SHP77 (cell line): ENCODE measurements around the gene KCNJ3.
"Not testable (repeated sequence)": the region's sequence is repeated elsewhere in the genome, so short reads cannot be mapped to it uniquely, and the experiment has no call there.

Experiments
- DNase-seq, 2 experiments: peaks; one replicate each; lab custom pipeline; 2025; lab: John Stamatoyannopoulos, UW

The KCNJ3 gene

DNA sequence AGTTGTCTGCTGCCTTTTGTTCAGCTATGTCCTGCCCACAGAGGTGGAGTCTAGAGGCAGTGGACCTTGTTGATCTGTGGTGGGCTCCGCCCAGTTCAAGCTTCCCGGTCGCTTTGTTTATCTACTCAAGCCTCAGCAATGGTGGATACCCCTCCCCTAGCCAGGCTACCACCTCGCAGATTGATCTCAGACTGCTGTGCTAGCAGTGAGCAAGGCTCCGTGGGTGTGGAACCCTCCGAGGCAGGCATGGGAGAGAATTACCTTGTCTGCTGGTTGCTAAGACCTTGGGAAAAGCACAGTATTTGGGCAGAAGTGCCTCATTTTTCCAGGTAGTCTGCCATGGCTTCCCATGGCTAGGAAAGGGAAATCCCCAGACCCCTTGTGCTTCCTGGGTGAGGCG lies 146.0 kb downstream of the KCNJ3 start:
- DNase-seq: no peak

DNA sequence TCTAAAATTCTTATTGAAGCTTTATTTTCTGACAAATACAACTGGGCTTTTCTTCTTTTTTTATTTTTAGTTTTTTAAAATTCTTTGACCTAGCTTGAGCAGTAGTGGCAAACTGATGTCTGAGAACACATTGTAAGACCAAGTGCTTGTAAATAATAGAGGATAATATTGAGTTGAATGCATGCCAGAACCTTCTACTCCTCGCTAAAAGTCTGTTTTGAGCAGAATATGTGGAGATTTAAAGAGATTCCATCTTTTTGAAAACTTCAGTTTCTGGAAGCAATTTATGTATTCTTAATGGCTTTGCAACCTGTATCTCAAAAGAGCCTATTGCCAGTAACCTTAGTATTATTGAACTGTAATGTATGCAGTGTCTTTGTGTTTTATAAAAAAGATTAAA lies 148.3 kb downstream of the KCNJ3 start:
- DNase-seq: no peak

DNA sequence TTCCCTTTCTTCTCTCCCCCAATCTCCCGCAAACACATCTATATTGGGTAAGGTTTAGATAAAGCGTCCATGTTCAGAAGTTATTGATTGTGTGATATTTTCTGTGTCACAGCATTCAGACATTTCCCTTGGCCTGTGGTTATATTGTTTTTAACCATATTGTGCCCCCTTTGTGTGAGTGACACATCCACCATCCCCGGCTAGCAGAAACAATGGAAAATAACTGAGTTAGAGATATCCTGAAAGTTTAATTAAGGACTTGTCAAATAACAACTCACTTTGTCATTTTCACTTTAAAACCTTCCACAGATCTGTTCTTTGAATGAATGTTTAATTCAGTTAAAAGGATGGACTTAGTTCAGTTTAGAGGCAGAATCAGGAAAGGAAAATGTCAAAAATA lies 151.0 kb downstream of the KCNJ3 start:
- DNase-seq: no peak

DNA sequence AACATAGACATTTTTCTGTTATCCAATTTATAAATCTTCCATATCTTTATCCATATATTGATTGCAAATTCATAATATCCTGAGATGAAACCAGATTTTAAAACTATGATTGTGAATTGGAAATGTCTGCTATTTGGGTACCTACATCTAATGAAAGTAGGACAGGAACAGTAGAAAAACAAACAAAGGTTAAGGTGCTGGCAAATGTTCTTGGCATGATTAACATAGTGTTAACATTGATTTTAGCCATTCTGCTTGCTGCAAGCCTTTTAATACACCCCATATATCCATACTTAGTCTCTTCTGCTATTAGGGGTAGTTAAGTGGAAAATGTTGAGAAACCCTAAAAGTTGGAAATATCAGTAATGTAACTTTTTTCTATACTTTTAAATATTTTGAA lies 152.0 kb downstream of the KCNJ3 start:
- DNase-seq: no peak

DNA sequence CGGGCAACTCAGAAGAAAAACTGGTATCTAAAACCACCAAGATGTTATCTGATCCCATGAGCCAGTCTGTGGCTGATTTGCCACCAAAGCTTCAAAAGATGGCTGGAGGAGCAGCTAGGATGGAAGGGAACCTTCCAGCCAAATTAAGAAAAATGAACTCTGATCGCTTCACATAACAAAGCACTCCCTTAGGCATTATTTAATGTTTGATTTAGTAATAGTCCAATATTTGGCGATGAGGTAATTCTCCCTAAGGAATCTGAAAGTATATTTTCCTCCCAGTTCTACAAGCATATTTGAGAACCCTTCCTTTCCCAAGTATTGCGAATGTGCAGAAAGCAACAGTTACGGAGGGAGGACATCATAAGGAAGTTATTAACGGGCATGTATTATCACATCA lies 156.6 kb downstream of the KCNJ3 start:
- DNase-seq: no peak

DNA sequence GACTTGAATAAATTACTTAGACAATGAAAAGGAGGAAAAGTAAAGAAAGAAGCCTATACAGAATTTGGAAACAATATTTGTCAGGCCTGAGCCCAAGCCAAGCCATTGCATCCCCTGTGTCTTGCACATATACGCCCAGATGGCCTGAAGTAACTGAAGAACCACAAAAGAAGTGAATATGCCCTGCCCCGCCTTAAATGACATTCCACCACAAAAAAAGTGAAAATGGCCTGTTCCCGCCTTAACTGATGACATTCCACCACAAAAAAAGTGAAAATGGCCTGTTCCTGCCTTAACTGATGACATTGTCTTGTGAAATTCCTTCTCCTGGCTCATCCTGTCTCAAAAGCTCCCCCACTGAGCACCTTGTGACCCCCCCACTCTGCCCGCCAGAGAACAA lies 168.7 kb downstream of the KCNJ3 start:
- not testable (repeated sequence) for DNase-seq

DNA sequence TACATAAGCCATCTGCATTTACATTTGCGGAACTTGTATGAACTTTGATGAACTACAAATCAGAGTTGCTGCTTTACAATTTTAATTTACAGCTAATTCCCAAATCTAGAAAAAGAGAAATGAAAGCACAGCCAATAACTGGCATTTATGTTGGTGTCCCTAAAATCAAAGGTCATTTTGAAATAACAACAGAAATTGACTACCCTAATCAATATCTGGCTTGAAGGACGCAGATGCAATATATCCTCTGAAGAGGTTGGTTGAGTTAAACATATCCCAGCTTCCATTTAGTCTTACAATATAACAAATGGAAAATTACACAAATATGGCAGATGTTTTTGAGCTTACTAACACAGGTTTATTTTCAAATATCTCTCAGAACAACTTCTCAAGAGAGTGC lies 177.5 kb downstream of the KCNJ3 start:
- DNase-seq: no peak

DNA sequence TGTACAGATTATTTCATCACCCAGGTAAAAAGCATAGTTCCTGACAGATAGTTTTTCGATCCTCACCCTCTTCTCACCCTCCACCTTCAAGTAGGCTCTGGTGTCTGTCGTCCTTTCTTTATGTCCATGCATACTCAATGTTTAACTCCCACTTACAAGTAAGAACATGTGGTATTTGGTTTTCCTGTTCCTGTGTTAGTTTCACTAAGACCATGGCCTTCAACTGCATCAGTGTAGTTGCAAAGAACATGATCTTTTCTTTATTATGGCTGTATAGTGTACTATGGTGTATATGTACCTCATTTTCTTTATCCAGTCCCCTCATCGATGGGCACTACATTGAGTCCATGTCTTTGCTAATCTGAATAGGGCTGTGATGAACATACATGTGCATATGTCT lies 184.2 kb downstream of the KCNJ3 start:
- DNase-seq: no peak

DNA sequence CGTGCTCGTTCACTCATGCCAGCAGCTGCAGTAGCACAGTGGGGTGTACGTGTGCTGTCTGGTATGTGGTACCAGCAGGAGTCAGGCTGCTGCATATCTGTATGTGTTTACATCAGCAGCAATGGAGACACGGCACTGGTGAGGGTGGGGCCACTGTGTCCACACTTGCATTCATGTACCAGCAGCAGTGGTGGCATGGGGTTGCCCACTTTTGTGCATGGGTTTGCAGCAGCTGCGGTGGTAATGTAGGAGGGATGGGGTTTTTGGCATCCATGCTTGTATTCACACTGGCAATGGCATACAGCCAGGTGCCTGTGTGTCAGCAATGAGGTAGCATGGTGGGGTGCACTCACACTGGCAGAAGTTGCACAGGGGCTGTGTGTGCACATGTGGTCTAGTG lies 187.8 kb downstream of the KCNJ3 start:
- DNase-seq: no peak

DNA sequence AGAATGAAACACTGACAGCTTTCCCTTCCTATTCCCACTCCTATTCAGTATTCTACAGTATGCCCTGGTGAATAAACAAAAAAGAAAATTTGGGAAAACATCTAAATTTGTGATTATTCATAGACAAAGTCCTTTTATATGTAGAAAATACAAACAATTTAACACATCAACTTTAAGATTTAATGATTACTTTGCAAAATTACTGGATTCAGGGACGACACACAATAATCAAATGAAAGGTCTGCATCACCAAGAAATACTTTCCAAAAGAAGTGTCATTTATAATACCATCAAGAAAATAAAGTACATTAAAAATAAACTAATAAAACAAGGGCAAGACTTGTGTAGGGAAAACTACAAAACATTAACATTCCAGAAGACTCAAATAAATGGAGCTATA lies 199.8 kb downstream of the KCNJ3 start:
- no peak for DNase-seq

DNA sequence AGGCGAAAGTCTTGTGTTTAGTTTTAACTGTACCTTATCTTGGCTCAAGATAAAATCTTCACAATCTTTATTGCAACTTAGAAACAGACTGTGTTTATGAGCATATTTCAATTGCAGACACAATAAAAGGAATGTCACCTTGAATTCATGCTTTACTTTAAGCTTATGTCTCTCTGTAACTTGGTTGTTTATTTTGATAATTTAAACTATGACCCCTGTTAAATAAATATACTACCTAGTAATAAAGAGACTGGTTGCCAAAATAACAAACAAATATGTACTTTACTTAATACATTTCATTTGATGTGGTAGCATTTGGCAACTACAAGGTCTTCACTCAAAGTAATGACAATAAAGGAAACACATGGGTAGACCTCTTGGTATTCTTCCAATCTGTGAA lies 202.6 kb downstream of the KCNJ3 start:
- no peak for DNase-seq
